GM12878 (cell line): ENCODE results near the gene COL4A1. TPM values are rescaled to one million over a fixed set of nuclear protein-coding genes. Genes with fewer than 3 reads are reported as not detected.

ENCODE experiments used
- ATAC-seq: fragments of 200-7000 bp; cut with Tn5 transposase; 3 replicates; pipeline ENCODE4 v1.9.1; 2020; ENCODE audit warnings: mild to moderate bottlenecking, moderate library complexity
- BruUV-seq: library from RNA; stranded (reverse); fragments of 400-500 nt; replicated peaks from 2 replicates; lab custom pipeline; 2021; lab: Mats Ljungman, UMichigan
- CTCF ChIA-PET: fragments of 300-600 bp; sonication (Branson Sonifier 250); formaldehyde crosslinking; extraction: SDS; loops from one replicate; lab custom pipeline; 2021; ENCODE audit warnings: inconsistent platforms; lab: Yijun Ruan, JAX
- POLR2A ChIA-PET: fragments of 350-600 bp; formaldehyde crosslinking; extraction: SDS; loops from one replicate; lab custom pipeline; 2021; ENCODE audit warnings: inconsistent platforms; lab: Charles Lee
- RAD21 ChIA-PET: fragments of 300-600 bp; sonication (Branson Sonifier 250); formaldehyde crosslinking; loops from one replicate; lab custom pipeline; 2023; ENCODE audit warnings: antibody characterized with exemption; ENCODE audit not compliant: unreplicated experiment; lab: Charles Lee
- SMC1A ChIA-PET: fragments of 300-600 bp; sonication (Branson Sonifier 250); formaldehyde crosslinking; loops from one replicate; lab custom pipeline; 2023; ENCODE audit not compliant: unreplicated experiment, uncharacterized antibody; lab: Charles Lee
- DNase-seq: peaks from one replicate; pipeline ENCODE4 v3.0.0-alpha.2; 2011; ENCODE audit warnings: low read depth, low spot score
- FAIRE-seq: peaks from 3 replicates; lab custom pipeline; 2011; peaks lifted over from hg19 to GRCh38; lab: Jason Lieb, UNC
- H2AFZ ChIP-seq: 2 replicates; pipeline ENCODE4 v1.6.0; 2011; ENCODE audit warnings: low read depth, low read length, control low read depth; ENCODE audit not compliant: control insufficient read depth
- H3K27ac ChIP-seq: 2 replicates; pipeline ENCODE4 v1.5.1; 2011; ENCODE audit warnings: control low read depth; ENCODE audit not compliant: control insufficient read depth, insufficient read depth
- H3K27me3 ChIP-seq, 2 experiments: replicated peaks in 1 of 2; 2 replicates each; pipeline versions ENCODE4 v1.6.0 to v1.6.1; 2011; ENCODE audit warnings: low read length in 1 of 2; ENCODE audit not compliant: control insufficient read depth in 2 of 2, insufficient read depth in 2 of 2
- H3K36me3 ChIP-seq, 2 experiments: 2 replicates each; pipeline ENCODE4 v1.5.1; 2011; ENCODE audit warnings: low read length in 1 of 2; ENCODE audit not compliant: control insufficient read depth in 2 of 2, insufficient read depth in 2 of 2
- H3K4me1 ChIP-seq: 2 replicates; pipeline ENCODE4 v1.6.1; 2011; ENCODE audit warnings: mild to moderate bottlenecking, low read length, moderate library complexity, mixed read lengths; ENCODE audit not compliant: control insufficient read depth, insufficient read depth
- H3K4me2 ChIP-seq: 2 replicates; pipeline ENCODE4 v1.6.0; 2011; ENCODE audit warnings: control low read depth; ENCODE audit not compliant: control insufficient read depth, insufficient read depth
- H3K4me3 ChIP-seq: fragments of 200-600 bp; sonication (generic); 2 replicates; pipeline ENCODE4 v1.5.1; 2016
- H3K79me2 ChIP-seq: 2 replicates; pipeline ENCODE4 v1.6.0; 2011; ENCODE audit warnings: low read length; ENCODE audit not compliant: control insufficient read depth, insufficient read depth
- H3K9ac ChIP-seq: 2 replicates; pipeline ENCODE4 v1.8.0; 2011; ENCODE audit warnings: low read length, control low read depth, mixed read lengths; ENCODE audit not compliant: control insufficient read depth, insufficient read depth
- H3K9me3 ChIP-seq: replicated peaks from 3 replicates; pipeline ENCODE4 v1.5.1; 2011; ENCODE audit warnings: mild to moderate bottlenecking, low read length; ENCODE audit not compliant: control insufficient read depth, insufficient read depth
- H4K20me1 ChIP-seq: 2 replicates; pipeline ENCODE4 v1.6.0; 2011; ENCODE audit not compliant: control insufficient read depth, insufficient read depth
- CBX3 ChIP-seq: fragments of 200-600 bp; sonication (generic); IDR thresholded peaks from 2 replicates; pipeline ENCODE4 v1.6.1; 2016; ENCODE audit warnings: low read depth, borderline replicate concordance
- ETV6 ChIP-seq, 2 experiments: fragments of 450-650 bp in 1 of 2; IDR thresholded peaks in 1 of 2; conservative IDR thresholded peaks in 1 of 2; 2 replicates each; pipeline ENCODE4 v1.6.1; 2014; ENCODE audit warnings: antibody characterized with exemption in 1 of 2, borderline replicate concordance in 1 of 2, low read depth in 1 of 2, mild to moderate bottlenecking in 1 of 2, moderate library complexity in 1 of 2
- IRF5 ChIP-seq: fragments of 450-650 bp; IDR thresholded peaks from 2 replicates; pipeline ENCODE4 v1.6.1; 2017; ENCODE audit warnings: borderline replicate concordance
- MTA3 ChIP-seq: IDR thresholded peaks from 2 replicates; pipeline ENCODE4 v1.6.1; 2012; ENCODE audit warnings: low read length, inconsistent platforms, borderline replicate concordance
- PML ChIP-seq: IDR thresholded peaks from 2 replicates; pipeline ENCODE4 v1.6.1; 2012; ENCODE audit warnings: low read length, inconsistent platforms
- RAD21 ChIP-seq: IDR thresholded peaks from 2 replicates; pipeline ENCODE4 v1.6.1; 2011; ENCODE audit warnings: mild to moderate bottlenecking, low read depth, low read length, moderate library complexity; ENCODE audit not compliant: insufficient read depth
- RCOR1 ChIP-seq: conservative IDR thresholded peaks from 2 replicates; pipeline ENCODE4 v1.6.1; 2012; ENCODE audit warnings: low read depth, low read length, improper control_type of control experiment
- SPI1 ChIP-seq: IDR thresholded peaks from 2 replicates; pipeline ENCODE4 v1.6.1; 2011; ENCODE audit warnings: low read depth, mild to moderate bottlenecking, low read length, moderate library complexity, borderline replicate concordance; ENCODE audit not compliant: insufficient read depth
- ZNF217 ChIP-seq: fragments of 450-650 bp; IDR thresholded peaks from 2 replicates; pipeline ENCODE4 v1.6.1; 2017; ENCODE audit warnings: antibody characterized with exemption, mild to moderate bottlenecking
- ZNF622 ChIP-seq: fragments of 450-650 bp; IDR thresholded peaks from 2 replicates; pipeline ENCODE4 v1.6.1; 2017; ENCODE audit warnings: mild to moderate bottlenecking, inconsistent platforms
- WGBS: methylation state at CpG from one replicate; pipeline ENCODE4 v1.1.6; 2016; ENCODE audit warnings: low lambda C conversion rate; ENCODE audit not compliant: insufficient replicate concordance, insufficient coverage; ENCODE audit errors: missing lambda C conversion rate; 5-methylcytosine and 5-hydroxymethylcytosine counted together
- in situ Hi-C: fragments of 300-500 bp; cut with MboI; formaldehyde crosslinking; loops from 9 replicates; pipeline ENCODE4 v1.14.3; 2018; ENCODE audit warnings: mixed read lengths
- intact Hi-C: fragments of 100-400 bp; cut with micrococcal nuclease; formaldehyde crosslinking; loops from one replicate; pipeline ENCODE4 v1.14.2; 2022; ENCODE audit not compliant: unreplicated experiment
- polyA plus RNA-seq, 11 experiments: library from polyadenylated mRNA; depleted of rRNA in 4 of 11; unstranded in 6 of 11; stranded (reverse) in 5 of 11; fragments of >200 nt; fragmentation: Nextera tagmentation in 4 of 11; fragmentation: Illumina TruSeq in 1 of 11; extraction: Ambion mirVana in 4 of 11; extraction: Trizol in 1 of 11; gene quantifications; 1 replicate in 1 of 11; 2 replicates in 10 of 11; pipeline versions ENCODE4 v1.2.1 to v1.2.3, GENCODE V29; 2011 to 2016; ENCODE audit warnings: inconsistent platforms in 2 of 11, missing spikeins in 2 of 11, low read depth in 1 of 11
- total RNA-seq, 4 experiments: library from RNA; depleted of rRNA in 3 of 4; stranded (reverse); fragments of >200 nt in 3 of 4; fragmentation: Illumina TruSeq in 1 of 4; extraction: Trizol in 1 of 4; gene quantifications; 2 replicates each; pipeline versions ENCODE4 v1.2.1 to v1.2.3, GENCODE V29; 2013 to 2021
- TF ChIP-seq, protein P1 (sequence below): IDR thresholded peaks from 2 replicates; pipeline ENCODE4 v1.6.1; 2011; ENCODE audit warnings: low read depth, mild to moderate bottlenecking, low read length, moderate library complexity, borderline replicate concordance; ENCODE audit errors: extremely low read depth

Gene COL4A1
- total and polyA plus RNA-seq, 10 of the 15 experiments (the other 5 are each of a cell fraction or from before 2014, with no cell fraction given), result 0.07 to 0.31 (median 0.13) TPM; not detected in 6

DNA sequence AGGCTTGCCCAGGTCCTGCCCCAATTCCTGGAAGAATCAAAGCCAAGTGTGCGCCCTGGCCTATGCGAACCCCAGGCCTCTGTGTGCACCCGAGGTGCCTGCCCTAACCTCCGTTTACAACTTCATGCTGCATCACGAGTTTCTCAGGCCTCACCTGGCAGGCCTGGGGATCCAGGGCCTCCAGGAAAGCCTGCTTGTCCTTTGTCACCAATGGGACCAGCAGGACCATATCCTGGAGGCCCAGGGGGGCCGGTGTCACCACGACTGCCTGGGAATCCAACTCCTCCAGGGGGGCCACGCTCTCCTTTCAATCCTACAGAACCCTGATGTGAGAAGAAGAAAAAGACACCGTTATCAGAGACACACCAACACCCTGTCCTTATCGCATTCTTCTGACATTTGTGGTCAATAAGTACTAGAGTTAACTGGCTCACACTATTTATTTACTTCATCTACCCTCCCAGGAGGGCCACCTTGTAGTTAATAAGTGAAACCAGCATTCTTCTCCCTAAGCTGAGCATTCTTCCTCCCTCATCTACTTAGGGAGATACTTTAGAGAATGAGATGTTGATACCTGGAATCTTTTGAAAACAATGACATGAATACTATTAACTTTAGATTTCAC, 120.6 kb downstream of the COL4A1 start:
- Histone ChIP-seq H3K27me3 (peaks cover 2 to 4% of the 10 kb centered on the region in 2 experiments; a peak in 2 of 4 replicates), H4K20me1 (no peaks in the 10 kb centered on the region), H3K36me3 (no peaks in the 10 kb centered on the region), H3K4me1 (no peaks in the 10 kb centered on the region), H3K9ac (no peak overlapping the region), H3K9me3 (no peaks in the 10 kb centered on the region), H2AFZ (no peak overlapping the region), H3K4me2 (no peak overlapping the region), H3K79me2 (no peaks in the 10 kb centered on the region), H3K4me3 (no peak overlapping the region), H3K27ac (no peak overlapping the region)
- POLR2A ChIA-PET, result no interaction called here
- intact Hi-C loops, result no loop called here
- DNase-seq (no peak), FAIRE-seq (no peak), ATAC-seq (no peak)
- SMC1A ChIA-PET, result no interaction called here
- in situ Hi-C loops, result no loop called here
- RAD21 ChIA-PET, result no interaction called here
- no TSS peak for BruUV-seq
- CTCF ChIA-PET, result no interaction called here
- 28% methylated on average over 10 of the region's 10 CpGs for WGBS
- TF ChIP-seq ZNF217, result no peak
- TF ChIP-seq SPI1, result no peak
- TF ChIP-seq, protein P1, sequence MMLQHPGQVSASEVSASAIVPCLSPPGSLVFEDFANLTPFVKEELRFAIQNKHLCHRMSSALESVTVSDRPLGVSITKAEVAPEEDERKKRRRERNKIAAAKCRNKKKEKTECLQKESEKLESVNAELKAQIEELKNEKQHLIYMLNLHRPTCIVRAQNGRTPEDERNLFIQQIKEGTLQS, result no peak
- no peak for TF ChIP-seq RAD21
- TF ChIP-seq ZNF622, result no peak
- no peak for TF ChIP-seq MTA3
- TF ChIP-seq ETV6 (conservative IDR thresholded peaks at IDR 0.05 in 1 of 2, IDR thresholded peaks at IDR 0.05 in 1 of 2; ENCODE audit: borderline replicate concordance in 1 of 2, low read depth in 1 of 2), result no peak
- no peak for TF ChIP-seq RCOR1
- TF ChIP-seq PML, result no peak
- no peak for TF ChIP-seq IRF5
- no peak for TF ChIP-seq CBX3
